NCI-H1436 (cell line): Measurements from ENCODE around the gene KRTAP4-16.
"Not testable (repeated sequence)": the region's sequence is repeated elsewhere in the genome, so short reads cannot be mapped to it uniquely, and the experiment has no call there.

Experiments used
- DNase-seq: peaks from one replicate; lab custom pipeline; 2025; lab: John Stamatoyannopoulos, UW

Gene KRTAP4-16

GRCh38 chr17:41119696-41120690 lies 18.0 kb upstream of the KRTAP4-16 start:
- not testable (repeated sequence) for DNase-seq

- DNase-seq, result no peak
Measured at GRCh38 chr17:41118721-41119120, 16.7 kb upstream of the KRTAP4-16 start.

GRCh38 chr17:41117846-41118386 lies 15.9 kb upstream of the KRTAP4-16 start, which contains the start of gene KRTAP4-11:
TSS of gene KRTAP4-11 (minus strand) at chr17:41118373. CDS start at chr17:41118315, 58 bp downstream.
- not testable (repeated sequence) for DNase-seq

GRCh38 chr17:41116297-41116696 lies 14.3 kb upstream of the KRTAP4-16 start:
- no peak for DNase-seq

GRCh38 chr17:41111151-41111885 lies 9.3 kb upstream of the KRTAP4-16 start:
- DNase-seq, result no peak

- not testable (repeated sequence) for DNase-seq
Measured at GRCh38 chr17:41108728-41109386, 6.8 kb upstream of the KRTAP4-16 start.

GRCh38 chr17:41107941-41108450 lies 6.0 kb upstream of the KRTAP4-16 start:
- DNase-seq, result no peak

- not testable (repeated sequence) for DNase-seq
Measured at GRCh38 chr17:41105347-41105746, 3.3 kb upstream of the KRTAP4-16 start, which contains the start of gene KRTAP4-9. TSS of gene KRTAP4-9 (plus strand) at chr17:41105389. CDS start at chr17:41105389, 0 bp downstream.

GRCh38 chr17:41104386-41105038 lies 2.5 kb upstream of the KRTAP4-16 start:
- not testable (repeated sequence) for DNase-seq

GRCh38 chr17:41103896-41104295 lies 1.9 kb upstream of the KRTAP4-16 start:
- DNase-seq, result no peak

- DNase-seq, result not testable (repeated sequence)
Measured at GRCh38 chr17:41099682-41100480, 2.1 kb downstream of the KRTAP4-16 start.

GRCh38 chr17:41098481-41098880 lies 3.5 kb downstream of the KRTAP4-16 start:
- no peak for DNase-seq

- DNase-seq, result no peak
Measured at GRCh38 chr17:41098042-41098441, 4.0 kb downstream of the KRTAP4-16 start, which contains the start of gene KRTAP4-8. TSS of gene KRTAP4-8 (minus strand) at chr17:41098142. CDS start at chr17:41098084, 58 bp downstream.

- DNase-seq, result no peak
Measured at GRCh38 chr17:41096055-41096454, 6.0 kb downstream of the KRTAP4-16 start.

- not testable (repeated sequence) for DNase-seq
Measured at GRCh38 chr17:41088760-41089352, 13.2 kb downstream of the KRTAP4-16 start.

GRCh38 chr17:41084100-41084856 lies 17.7 kb downstream of the KRTAP4-16 start, which contains the start of gene KRTAP4-7:
TSS of gene KRTAP4-7 (plus strand) at chr17:41084150. CDS start at chr17:41084207, 57 bp downstream.
- DNase-seq, result not testable (repeated sequence)

GRCh38 chr17:41083427-41083826 lies 18.6 kb downstream of the KRTAP4-16 start:
- DNase-seq, result not testable (repeated sequence)

- DNase-seq, result no peak
Measured at GRCh38 chr17:41082626-41083025, 19.4 kb downstream of the KRTAP4-16 start.

- no peak for DNase-seq
Measured at GRCh38 chr17:41076788-41077187, 25.2 kb downstream of the KRTAP4-16 start.
